ENCODE results near the gene MEIS2. TPM values are rescaled to one million over a fixed set of nuclear protein-coding genes. Genes with fewer than 3 reads are reported as not detected.

The MEIS2 gene
- total RNA-seq, 1 experiment from 2014 or later, result 23.1 TPM

DNA sequence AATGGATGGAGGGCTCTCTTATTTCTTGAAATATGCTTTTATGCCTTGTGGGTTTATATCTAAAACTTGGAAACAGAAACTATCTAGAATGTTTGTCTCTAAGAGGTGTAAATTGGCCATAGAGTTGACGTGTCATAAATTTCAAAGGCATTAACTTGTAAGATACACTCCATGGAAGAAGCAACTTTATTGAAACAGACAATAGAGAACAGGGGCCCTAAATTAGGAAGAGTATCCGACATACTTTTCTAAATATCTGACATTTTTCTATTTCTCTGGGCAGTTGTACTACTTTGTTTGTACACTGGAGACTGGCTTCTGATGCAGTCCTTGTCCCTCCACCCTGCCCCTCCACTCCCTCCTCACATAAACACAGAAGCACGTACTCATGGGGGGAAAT lies 50.0 kb downstream of the MEIS2 start:
- Mint-ChIP-seq H3K9me3 (ENCODE audit: low read depth, unreplicated experiment) (no peaks in the 10 kb centered on the region), H3K4me3 (ENCODE audit: low read depth, unreplicated experiment) (no peak overlapping the region), H3K36me3 (ENCODE audit: insufficient read depth, unreplicated experiment) (no peaks in the 10 kb centered on the region), H3K27me3 (ENCODE audit: unreplicated experiment) (no peaks in the 10 kb centered on the region), H3K27ac (ENCODE audit: unreplicated experiment) (no peak overlapping the region), H3K4me1 (ENCODE audit: low read depth, unreplicated experiment) (no peaks in the 10 kb centered on the region)
- CTCF ChIA-PET, result no interaction called here
- no TSS peak for BruUV-seq (replicated peaks)
- DNase-seq, result no peak
- intact Hi-C loops (cut with micrococcal nuclease; ENCODE audit: unreplicated experiment), result no loop called here
- TF ChIP-seq, protein P1, sequence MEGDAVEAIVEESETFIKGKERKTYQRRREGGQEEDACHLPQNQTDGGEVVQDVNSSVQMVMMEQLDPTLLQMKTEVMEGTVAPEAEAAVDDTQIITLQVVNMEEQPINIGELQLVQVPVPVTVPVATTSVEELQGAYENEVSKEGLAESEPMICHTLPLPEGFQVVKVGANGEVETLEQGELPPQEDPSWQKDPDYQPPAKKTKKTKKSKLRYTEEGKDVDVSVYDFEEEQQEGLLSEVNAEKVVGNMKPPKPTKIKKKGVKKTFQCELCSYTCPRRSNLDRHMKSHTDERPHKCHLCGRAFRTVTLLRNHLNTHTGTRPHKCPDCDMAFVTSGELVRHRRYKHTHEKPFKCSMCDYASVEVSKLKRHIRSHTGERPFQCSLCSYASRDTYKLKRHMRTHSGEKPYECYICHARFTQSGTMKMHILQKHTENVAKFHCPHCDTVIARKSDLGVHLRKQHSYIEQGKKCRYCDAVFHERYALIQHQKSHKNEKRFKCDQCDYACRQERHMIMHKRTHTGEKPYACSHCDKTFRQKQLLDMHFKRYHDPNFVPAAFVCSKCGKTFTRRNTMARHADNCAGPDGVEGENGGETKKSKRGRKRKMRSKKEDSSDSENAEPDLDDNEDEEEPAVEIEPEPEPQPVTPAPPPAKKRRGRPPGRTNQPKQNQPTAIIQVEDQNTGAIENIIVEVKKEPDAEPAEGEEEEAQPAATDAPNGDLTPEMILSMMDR (IDR thresholded peaks at IDR 0.05; ENCODE audit: unreplicated experiment), result no peak

DNA sequence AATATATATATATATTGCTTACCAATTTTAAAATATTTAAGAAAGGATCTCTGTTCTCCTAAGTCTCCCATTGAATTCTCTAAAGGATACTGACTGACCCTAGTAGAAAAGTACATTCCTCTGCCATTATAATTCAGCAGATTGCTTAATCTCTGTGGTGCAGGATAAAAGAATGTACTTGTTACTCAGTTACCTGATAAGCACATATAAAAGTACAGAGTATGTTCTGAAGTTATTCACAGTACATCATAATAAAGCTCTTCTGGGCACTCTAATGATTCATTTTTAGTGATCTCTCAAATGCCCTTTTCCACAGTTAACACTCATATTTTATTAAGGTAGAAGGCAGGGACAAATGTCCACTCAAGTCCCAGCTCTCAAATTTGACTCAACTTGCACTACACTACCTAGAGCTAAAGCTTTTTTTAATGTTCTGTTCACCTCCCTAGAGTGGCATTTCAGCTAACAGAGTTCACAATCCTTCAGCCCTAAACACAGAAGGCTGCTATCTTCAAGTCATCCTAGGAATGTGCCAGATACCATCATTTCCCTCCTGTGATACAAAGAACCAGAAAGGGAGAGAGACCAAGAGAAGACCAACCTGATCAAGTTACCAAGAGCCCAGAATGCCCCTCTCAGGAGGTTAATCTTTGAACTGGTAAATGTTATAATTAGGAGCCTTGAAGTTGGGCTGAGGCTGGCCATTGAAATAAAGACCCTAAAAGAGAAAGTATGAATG lies 53.3 kb downstream of the MEIS2 start:
- BruUV-seq (replicated peaks), result no TSS peak
- CTCF ChIA-PET, result no interaction called here
- no peaks in the 10 kb centered on the region for H3K36me3 Mint-ChIP-seq (ENCODE audit: insufficient read depth, unreplicated experiment)
- H3K27ac Mint-ChIP-seq (ENCODE audit: unreplicated experiment), result no peak overlapping the region
- H3K27me3 Mint-ChIP-seq (ENCODE audit: unreplicated experiment), result no peaks in the 10 kb centered on the region
- H3K4me1 Mint-ChIP-seq (ENCODE audit: low read depth, unreplicated experiment), result no peaks in the 10 kb centered on the region
- intact Hi-C loops (cut with micrococcal nuclease; ENCODE audit: unreplicated experiment), result no loop called here
- DNase-seq, result no peak
- no peak overlapping the region for H3K4me3 Mint-ChIP-seq (ENCODE audit: low read depth, unreplicated experiment)
- TF ChIP-seq, protein P1 (IDR thresholded peaks at IDR 0.05; ENCODE audit: unreplicated experiment), result no peak
- no peaks in the 10 kb centered on the region for H3K9me3 Mint-ChIP-seq (ENCODE audit: low read depth, unreplicated experiment)

DNA sequence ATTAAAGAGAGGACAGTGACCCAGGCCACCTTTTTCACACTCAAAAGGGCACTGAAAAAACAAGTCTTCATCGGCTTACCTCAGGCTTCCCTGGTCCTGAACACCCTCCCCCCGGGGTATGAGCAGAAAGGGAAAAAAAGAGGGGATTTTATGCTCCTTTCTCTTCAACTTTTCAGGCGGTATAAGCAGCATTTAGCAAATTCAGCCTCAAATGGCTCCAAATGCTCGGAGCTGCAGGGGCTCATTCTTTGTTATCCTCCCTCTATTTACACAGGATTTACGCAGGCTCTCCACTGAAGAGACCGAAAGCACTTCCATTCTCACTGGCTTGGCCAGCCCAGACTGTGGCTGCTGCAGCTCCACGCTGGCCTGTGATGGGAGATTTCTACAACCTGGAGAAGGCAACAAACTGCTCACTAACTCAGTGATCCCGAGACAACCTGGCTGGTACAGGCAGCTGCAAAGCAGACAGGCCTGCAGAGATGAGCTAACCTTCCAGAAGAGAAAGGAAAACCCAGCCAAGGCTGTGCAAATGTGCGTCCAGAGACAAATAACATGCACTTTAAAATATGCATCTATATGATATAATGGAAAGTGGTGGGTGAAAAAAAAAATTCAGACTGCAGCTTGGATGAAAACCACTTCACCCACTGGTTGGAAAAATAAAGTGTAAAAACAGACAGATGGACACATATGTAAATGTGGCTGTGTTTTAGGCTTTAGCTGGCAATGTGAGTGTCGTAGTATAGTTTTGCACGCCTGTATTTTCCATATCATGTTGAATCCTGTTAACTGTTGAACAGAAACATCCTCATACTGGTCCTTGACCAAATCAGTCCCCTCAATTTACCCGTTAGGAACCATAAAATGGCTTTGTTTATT lies 54.2 kb downstream of the MEIS2 start:
- no peaks in the 10 kb centered on the region for H3K4me1 Mint-ChIP-seq (ENCODE audit: low read depth, unreplicated experiment)
- no peaks in the 10 kb centered on the region for H3K27me3 Mint-ChIP-seq (ENCODE audit: unreplicated experiment)
- CTCF ChIA-PET, result no interaction called here
- intact Hi-C loops (cut with micrococcal nuclease; ENCODE audit: unreplicated experiment), result no loop called here
- TF ChIP-seq, protein P1 (IDR thresholded peaks at IDR 0.05; ENCODE audit: unreplicated experiment), result no peak
- H3K4me3 Mint-ChIP-seq (ENCODE audit: low read depth, unreplicated experiment), result no peak overlapping the region
- H3K36me3 Mint-ChIP-seq (ENCODE audit: insufficient read depth, unreplicated experiment), result no peaks in the 10 kb centered on the region
- H3K9me3 Mint-ChIP-seq (ENCODE audit: low read depth, unreplicated experiment), result no peaks in the 10 kb centered on the region
- DNase-seq, result no peak
- no TSS peak for BruUV-seq (replicated peaks)
- no peak overlapping the region for H3K27ac Mint-ChIP-seq (ENCODE audit: unreplicated experiment)

DNA sequence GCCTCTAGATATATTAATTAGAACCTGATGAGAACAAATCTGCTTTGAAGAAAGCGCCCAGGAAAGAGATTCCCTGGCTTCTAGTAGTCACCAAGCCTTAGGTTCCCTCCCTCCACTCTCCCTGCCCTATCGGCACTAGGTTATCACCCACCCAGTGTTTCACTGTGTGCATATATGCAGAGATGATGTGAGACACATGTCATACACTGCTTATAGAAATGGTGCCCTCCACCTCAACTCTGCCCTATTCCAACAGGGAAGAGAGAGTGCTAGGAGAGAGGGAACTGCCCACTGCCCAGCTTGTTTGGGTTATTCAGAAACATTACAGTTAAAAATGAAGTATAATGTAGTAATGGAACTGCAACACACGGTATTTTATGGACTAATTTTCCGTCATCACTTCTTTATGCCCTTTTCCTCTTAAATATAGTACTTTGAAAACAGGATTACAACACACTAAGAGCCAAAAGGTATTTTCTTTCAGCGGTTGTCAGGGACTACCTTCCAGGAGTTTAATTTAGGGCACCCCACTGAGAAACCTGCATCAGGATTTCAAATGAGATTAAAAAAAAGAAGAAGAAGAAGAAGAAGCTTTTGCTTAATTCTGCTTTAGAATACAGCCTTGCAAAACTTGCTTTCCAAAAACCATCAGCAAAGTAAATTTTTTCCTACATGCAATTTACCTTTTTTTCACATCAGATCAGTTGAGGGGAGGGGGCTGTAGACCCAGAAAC lies 55.3 kb downstream of the MEIS2 start:
- H3K4me1 Mint-ChIP-seq (ENCODE audit: low read depth, unreplicated experiment), result no peaks in the 10 kb centered on the region
- H3K9me3 Mint-ChIP-seq (ENCODE audit: low read depth, unreplicated experiment), result no peaks in the 10 kb centered on the region
- TF ChIP-seq, protein P1 (IDR thresholded peaks at IDR 0.05; ENCODE audit: unreplicated experiment), result no peak
- intact Hi-C loops (cut with micrococcal nuclease; ENCODE audit: unreplicated experiment), result no loop called here
- H3K4me3 Mint-ChIP-seq (ENCODE audit: low read depth, unreplicated experiment), result no peak overlapping the region
- H3K27me3 Mint-ChIP-seq (ENCODE audit: unreplicated experiment), result no peaks in the 10 kb centered on the region
- no peak overlapping the region for H3K27ac Mint-ChIP-seq (ENCODE audit: unreplicated experiment)
- CTCF ChIA-PET, result no interaction called here
- no TSS peak for BruUV-seq (replicated peaks)
- H3K36me3 Mint-ChIP-seq (ENCODE audit: insufficient read depth, unreplicated experiment), result no peaks in the 10 kb centered on the region
- DNase-seq, result no peak

Measured in Calu3 (cell line).